Stimulated activated CD4-positive, alpha-beta T cell treated with anti-CD3 and anti-CD28 coated beads, Interleukin-2, amount 100 ng/mL, for 48 hours (primary cell): ENCODE measurements around the gene PGK2.
"Not testable (repeated sequence)": the region's sequence is repeated elsewhere in the genome, so short reads cannot be mapped to it uniquely, and the experiment has no call there.

ENCODE experiments used
- DNase-seq, 2 donors: peaks; one replicate each; pipeline ENCODE4 v3.0.0-alpha.2; 2020

Gene PGK2

GRCh38 chr6:49787176-49787575, at the start of gene PGK2:
TSS of gene PGK2 (minus strand) at chr6:49787285. CDS start at chr6:49787187, 98 bp downstream.
- DNase-seq = no peak

- no peak for DNase-seq
Observed at GRCh38 chr6:49835140-49835539, 48.1 kb upstream of the PGK2 start.

- no peak for DNase-seq
Observed at GRCh38 chr6:49833386-49833785, 46.3 kb upstream of the PGK2 start.

GRCh38 chr6:49826743-49827406, 39.8 kb upstream of the PGK2 start:
- DNase-seq = no peak

- no peak for DNase-seq
Observed at GRCh38 chr6:49815166-49815565, 28.1 kb upstream of the PGK2 start.

- DNase-seq = no peak
Observed at GRCh38 chr6:49813248-49813647, 26.2 kb upstream of the PGK2 start.

GRCh38 chr6:49806145-49806544, 19.1 kb upstream of the PGK2 start:
- DNase-seq = no peak

- no peak for DNase-seq
Observed at GRCh38 chr6:49805246-49805645, 18.2 kb upstream of the PGK2 start.

- DNase-seq = no peak
Observed at GRCh38 chr6:49801525-49801924, 14.4 kb upstream of the PGK2 start.

- no peak for DNase-seq
Observed at GRCh38 chr6:49799090-49799489, 12.0 kb upstream of the PGK2 start.

- not testable (repeated sequence) for DNase-seq
Observed at GRCh38 chr6:49796842-49797455, 9.9 kb upstream of the PGK2 start.

GRCh38 chr6:49790341-49790740, 3.3 kb upstream of the PGK2 start:
- no peak for DNase-seq

- no peak for DNase-seq
Observed at GRCh38 chr6:49784272-49784671, 2.8 kb downstream of the PGK2 start.

GRCh38 chr6:49782725-49783124, 4.4 kb downstream of the PGK2 start:
- no peak for DNase-seq

GRCh38 chr6:49782293-49782692, 4.8 kb downstream of the PGK2 start:
- DNase-seq = no peak

- DNase-seq = no peak
Observed at GRCh38 chr6:49776444-49776843, 10.6 kb downstream of the PGK2 start.

- DNase-seq = no peak
Observed at GRCh38 chr6:49775043-49775442, 12.0 kb downstream of the PGK2 start.

- DNase-seq = no peak
Observed at GRCh38 chr6:49772285-49772684, 14.8 kb downstream of the PGK2 start.

GRCh38 chr6:49766762-49767161, 20.3 kb downstream of the PGK2 start:
- DNase-seq = no peak

- DNase-seq = no peak
Observed at GRCh38 chr6:49764571-49765236, 22.4 kb downstream of the PGK2 start.

GRCh38 chr6:49744259-49744658, 42.8 kb downstream of the PGK2 start, which contains the start of gene CRISP3:
TSS of gene CRISP3 (minus strand) at chr6:49744388. CDS start at chr6:49744367, 21 bp downstream.
- no peak for DNase-seq

- no peak for DNase-seq
Observed at GRCh38 chr6:49743429-49743828, 43.7 kb downstream of the PGK2 start.

GRCh38 chr6:49739423-49739822, 47.7 kb downstream of the PGK2 start:
- no peak for DNase-seq

GRCh38 chr6:49736017-49736508, 51.0 kb downstream of the PGK2 start:
- no peak for DNase-seq
